ENCODE results near the gene PXDN. TPM values are rescaled to one million over a fixed set of nuclear protein-coding genes. Genes with fewer than 3 reads are reported as not detected.
A peak's percentile ranks its signal among the peaks of the same experiment; 100 is the strongest.

The PXDN gene
- total and polyA plus RNA-seq, 7 donors = 4.1 to 15.4 (median 9.4) TPM

GRCh38 chr2:1722692-1723091 is 21.6 kb downstream of the PXDN start:
- H3K4me1 ChIP-seq = peaks cover 7% of the 10 kb centered on the region
- no peak for TF ChIP-seq CTCF (IDR thresholded peaks at IDR 0.05)
- ATAC-seq (no peak), DNase-seq (no peak)
- H3K36me3 ChIP-seq (ENCODE audit: insufficient read depth in 1 of 2, low read depth in 1 of 2) = no peaks in the 10 kb centered on the region
- intact Hi-C loops (cut with DNase I) = no loop called here
- H3K27me3 ChIP-seq (ENCODE audit: insufficient read depth in 3 of 3, low read length in 2 of 3) = peaks cover 0 to 24% (median 9%) of the 10 kb centered on the region in 3 donors
- no peaks in the 10 kb centered on the region for H3K9me3 ChIP-seq
- H3K27ac ChIP-seq = peak overlapping the region; percentile 73
- 86 to 93% (median 91%) methylated on average over 3 of the region's 3 CpGs for whole genome bisulfite sequencing, 3 donors
- no peak overlapping the region for H3K4me3 ChIP-seq

- H3K27ac ChIP-seq = peak overlapping the region; percentile 73
- intact Hi-C loops (cut with DNase I) = no loop called here
- H3K36me3 ChIP-seq (ENCODE audit: insufficient read depth in 1 of 2, low read depth in 1 of 2) = no peaks in the 10 kb centered on the region
- no peak for TF ChIP-seq CTCF (IDR thresholded peaks at IDR 0.05)
- ATAC-seq (peak; percentile 36 to 61 (median 58)), DNase-seq (peak in 1 of 2 donors; percentile 10)
- no peak overlapping the region for H3K4me3 ChIP-seq
- 31 to 49% (median 36%) methylated on average over 16 of the region's 16 CpGs for WGBS, 3 donors
- H3K4me1 ChIP-seq = peaks cover 7% of the 10 kb centered on the region
- peaks cover 0 to 23% (median 9%) of the 10 kb centered on the region in 3 donors for H3K27me3 ChIP-seq (ENCODE audit: insufficient read depth in 3 of 3, low read length in 2 of 3)
- H3K9me3 ChIP-seq = no peaks in the 10 kb centered on the region
These were observed 22.3 kb downstream of the PXDN start for GRCh38 chr2:1721706-1722646.

- H3K27me3 ChIP-seq (ENCODE audit: insufficient read depth in 3 of 3, low read length in 2 of 3) = peaks cover 0 to 33% (median 9%) of the 10 kb centered on the region in 3 donors
- 76 to 90% (median 79%) methylated on average over 21 to 23 of the region's 23 CpGs for WGBS, 3 donors
- ATAC-seq (no peak), DNase-seq (no peak)
- intact Hi-C loops (cut with DNase I) = no loop called here
- TF ChIP-seq CTCF (IDR thresholded peaks at IDR 0.05) = no peak
- H3K36me3 ChIP-seq (ENCODE audit: insufficient read depth in 1 of 2, low read depth in 1 of 2) = no peaks in the 10 kb centered on the region
- H3K4me1 ChIP-seq = peaks cover 15% of the 10 kb centered on the region
- H3K4me3 ChIP-seq = no peak overlapping the region
- no peaks in the 10 kb centered on the region for H3K9me3 ChIP-seq
- H3K27ac ChIP-seq = no peak overlapping the region
These were observed 25.7 kb downstream of the PXDN start for GRCh38 chr2:1718339-1719220.

GRCh38 chr2:1717113-1717512 is 27.2 kb downstream of the PXDN start:
- no peak for TF ChIP-seq CTCF (IDR thresholded peaks at IDR 0.05)
- ATAC-seq = peak in 2 of 4 donors; percentile 25 to 28
- H3K36me3 ChIP-seq (ENCODE audit: insufficient read depth in 1 of 2, low read depth in 1 of 2) = no peaks in the 10 kb centered on the region
- H3K27ac ChIP-seq = peak overlapping the region; percentile 30
- H3K4me1 ChIP-seq = peaks cover 16% of the 10 kb centered on the region
- peaks cover 0 to 24% (median 9%) of the 10 kb centered on the region in 3 donors for H3K27me3 ChIP-seq (ENCODE audit: insufficient read depth in 3 of 3, low read length in 2 of 3)
- H3K4me3 ChIP-seq = no peak overlapping the region
- intact Hi-C loops (cut with DNase I) = no loop called here
- no peaks in the 10 kb centered on the region for H3K9me3 ChIP-seq
- WGBS, 3 donors = 29 to 52% (median 33%) methylated on average over 9 of the region's 9 CpGs
- DNase-seq = no peak
